Fibroblast of skin of scalp (primary cell): ENCODE results near the gene RAD50.
"Not testable (repeated sequence)": the region's sequence is repeated elsewhere in the genome, so short reads cannot be mapped to it uniquely, and the experiment has no call there.

Source experiments
- DNase-seq: peaks from one replicate; pipeline ENCODE4 v3.0.0-alpha.2; 2013

The RAD50 gene

GRCh38 chr5:132677682-132678400 lies 121.1 kb downstream of the RAD50 start:
- DNase-seq: no peak

- no peak for DNase-seq
Measured at GRCh38 chr5:132678735-132679134, 122.0 kb downstream of the RAD50 start.

- no peak for DNase-seq
Measured at GRCh38 chr5:132679166-132679565, 122.4 kb downstream of the RAD50 start.

- no peak for DNase-seq
Measured at GRCh38 chr5:132679717-132680380, 123.1 kb downstream of the RAD50 start.

- no peak for DNase-seq
Measured at GRCh38 chr5:132680780-132681475, 124.2 kb downstream of the RAD50 start.

GRCh38 chr5:132681476-132681831 lies 124.7 kb downstream of the RAD50 start:
- DNase-seq: no peak

GRCh38 chr5:132681983-132682382 lies 125.2 kb downstream of the RAD50 start:
- no peak for DNase-seq

- DNase-seq: no peak
Measured at GRCh38 chr5:132684491-132684890, 127.7 kb downstream of the RAD50 start.

GRCh38 chr5:132684922-132685720 lies 128.3 kb downstream of the RAD50 start:
- no peak for DNase-seq

- no peak for DNase-seq
Measured at GRCh38 chr5:132686193-132686592, 129.4 kb downstream of the RAD50 start.

GRCh38 chr5:132687995-132688394 lies 131.2 kb downstream of the RAD50 start:
- no peak for DNase-seq

GRCh38 chr5:132688536-132689339 lies 132.0 kb downstream of the RAD50 start:
- DNase-seq: no peak

- DNase-seq: no peak
Measured at GRCh38 chr5:132689513-132689912, 132.7 kb downstream of the RAD50 start.

- no peak for DNase-seq
Measured at GRCh38 chr5:132690156-132690555, 133.4 kb downstream of the RAD50 start.

- not testable (repeated sequence) for DNase-seq
Measured at GRCh38 chr5:132691755-132692631, 135.2 kb downstream of the RAD50 start.

- peak; percentile 60 for DNase-seq
Measured at GRCh38 chr5:132692632-132692967, 135.8 kb downstream of the RAD50 start.
